Measurements from ENCODE around the gene CISTR.

The CISTR gene

GRCh38 chr12:53714004-53714403 is 37.8 kb downstream of the CISTR start:
- FAIRE-seq (no peak), DNase-seq (ENCODE audit: insufficient read length, low spot score) (no peak)
- TF ChIP-seq POLR2A (IDR thresholded peaks at IDR 0.05; ENCODE audit: low read depth, low read length) (no peak), PAX5 (IDR thresholded peaks at IDR 0.05; ENCODE audit: insufficient read depth, low read length, severe bottlenecking) (no peak), TAF1 (IDR thresholded peaks at IDR 0.05; ENCODE audit: low read depth, low read length) (no peak), POLR2AphosphoS5 (IDR thresholded peaks at IDR 0.05; ENCODE audit: low read depth, low read length) (no peak), SPI1 (IDR thresholded peaks at IDR 0.05; ENCODE audit: low read depth, low read length) (no peak), POU2F2 (IDR thresholded peaks at IDR 0.05; ENCODE audit: low read depth, low read length) (no peak)

DNA sequence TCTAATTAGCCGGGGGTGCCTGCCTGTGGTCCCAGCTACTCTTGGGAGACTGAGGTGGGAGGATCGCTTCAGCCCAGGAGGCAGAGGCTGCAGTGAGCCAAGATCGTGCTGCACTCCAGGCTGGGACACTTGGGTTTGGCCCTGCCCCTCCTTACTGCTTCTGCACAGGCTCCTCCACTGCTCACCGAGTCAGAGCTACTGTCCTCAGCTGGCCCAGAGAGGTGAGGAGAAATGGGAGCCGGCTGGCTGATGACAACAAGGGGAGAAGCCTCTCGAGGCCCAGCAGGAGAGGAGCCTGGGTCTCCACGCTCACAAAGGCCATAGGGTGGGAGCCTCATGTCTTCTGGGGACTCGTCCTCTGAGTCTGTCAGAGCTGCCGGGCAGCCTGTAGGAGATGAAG is 38.3 kb downstream of the CISTR start:
- DNase-seq (ENCODE audit: insufficient read length, low spot score) (no peak), FAIRE-seq (no peak)
- TF ChIP-seq POLR2AphosphoS5 (IDR thresholded peaks at IDR 0.05; ENCODE audit: low read depth, low read length) (no peak), SPI1 (IDR thresholded peaks at IDR 0.05; ENCODE audit: low read depth, low read length) (no peak), POU2F2 (IDR thresholded peaks at IDR 0.05; ENCODE audit: low read depth, low read length) (no peak), POLR2A (IDR thresholded peaks at IDR 0.05; ENCODE audit: low read depth, low read length) (no peak), PAX5 (IDR thresholded peaks at IDR 0.05; ENCODE audit: insufficient read depth, low read length, severe bottlenecking) (no peak), TAF1 (IDR thresholded peaks at IDR 0.05; ENCODE audit: low read depth, low read length) (no peak)

GRCh38 chr12:53712059-53712643 is 39.6 kb downstream of the CISTR start:
- DNase-seq (ENCODE audit: insufficient read length, low spot score): no peak
- no peak for TF ChIP-seq POLR2A (IDR thresholded peaks at IDR 0.05; ENCODE audit: low read depth, low read length)
- TF ChIP-seq POLR2AphosphoS5 (IDR thresholded peaks at IDR 0.05; ENCODE audit: low read depth, low read length): no peak
- TF ChIP-seq PAX5 (IDR thresholded peaks at IDR 0.05; ENCODE audit: insufficient read depth, low read length, severe bottlenecking): no peak
- TF ChIP-seq TAF1 (IDR thresholded peaks at IDR 0.05; ENCODE audit: low read depth, low read length): no peak
- no peak for TF ChIP-seq POU2F2 (IDR thresholded peaks at IDR 0.05; ENCODE audit: low read depth, low read length)
- no peak for TF ChIP-seq SPI1 (IDR thresholded peaks at IDR 0.05; ENCODE audit: low read depth, low read length)
- no peak for FAIRE-seq

DNA sequence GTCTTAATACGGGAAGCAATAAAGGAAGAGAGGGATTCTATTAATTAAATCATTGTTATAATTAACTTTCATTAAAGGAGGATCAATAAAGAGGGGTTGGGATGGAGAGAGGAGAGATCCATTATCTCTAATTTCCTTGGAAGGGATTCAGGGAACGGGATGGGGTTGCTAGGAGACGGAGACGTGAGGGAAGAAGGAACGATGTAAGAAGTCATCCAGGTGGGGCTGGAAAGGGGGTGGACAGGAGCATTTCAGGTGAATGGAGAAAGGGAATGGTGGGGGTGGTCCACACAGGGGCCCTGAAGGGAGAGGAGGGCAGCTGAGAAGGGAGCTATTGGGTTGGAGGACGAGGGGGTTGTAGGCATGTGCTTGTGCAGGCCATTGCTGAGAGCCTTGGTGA is 41.7 kb downstream of the CISTR start:
- DNase-seq (ENCODE audit: insufficient read length, low spot score) (no peak), FAIRE-seq (no peak)
- TF ChIP-seq TAF1 (IDR thresholded peaks at IDR 0.05; ENCODE audit: low read depth, low read length) (no peak), PAX5 (IDR thresholded peaks at IDR 0.05; ENCODE audit: insufficient read depth, low read length, severe bottlenecking) (no peak), POLR2AphosphoS5 (IDR thresholded peaks at IDR 0.05; ENCODE audit: low read depth, low read length) (no peak), POLR2A (IDR thresholded peaks at IDR 0.05; ENCODE audit: low read depth, low read length) (no peak), POU2F2 (IDR thresholded peaks at IDR 0.05; ENCODE audit: low read depth, low read length) (no peak), SPI1 (IDR thresholded peaks at IDR 0.05; ENCODE audit: low read depth, low read length) (no peak)

GRCh38 chr12:53709671-53710070 is 42.1 kb downstream of the CISTR start:
- no peak for DNase-seq (ENCODE audit: insufficient read length, low spot score)
- TF ChIP-seq POLR2A (IDR thresholded peaks at IDR 0.05; ENCODE audit: low read depth, low read length) (no peak), PAX5 (IDR thresholded peaks at IDR 0.05; ENCODE audit: insufficient read depth, low read length, severe bottlenecking) (no peak), SPI1 (IDR thresholded peaks at IDR 0.05; ENCODE audit: low read depth, low read length) (no peak), POLR2AphosphoS5 (IDR thresholded peaks at IDR 0.05; ENCODE audit: low read depth, low read length) (no peak), POU2F2 (IDR thresholded peaks at IDR 0.05; ENCODE audit: low read depth, low read length) (no peak), TAF1 (IDR thresholded peaks at IDR 0.05; ENCODE audit: low read depth, low read length) (no peak)
- FAIRE-seq: no peak

DNA sequence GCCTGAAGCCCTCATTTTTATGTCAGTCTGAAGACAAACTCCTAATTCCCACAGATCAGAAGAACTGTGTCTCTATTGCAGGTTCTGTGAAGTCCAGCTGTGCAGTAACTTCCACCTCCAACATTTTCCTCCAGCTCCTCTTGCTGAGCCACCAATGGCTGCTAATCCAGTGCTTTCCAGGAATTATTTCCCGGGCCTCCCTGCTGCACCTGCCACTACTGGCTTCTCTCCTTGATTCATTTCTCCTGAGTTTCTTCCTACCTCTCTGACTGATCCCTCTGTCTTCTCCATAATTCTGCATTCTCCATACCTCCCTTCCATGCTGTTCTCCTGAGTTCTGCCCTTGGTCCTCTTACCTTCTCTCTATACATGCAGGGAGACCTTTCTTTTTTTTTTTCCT is 45.7 kb downstream of the CISTR start:
- TF ChIP-seq POLR2A (IDR thresholded peaks at IDR 0.05; ENCODE audit: low read depth, low read length): no peak
- no peak for FAIRE-seq
- no peak for DNase-seq (ENCODE audit: insufficient read length, low spot score)

- FAIRE-seq (no peak), DNase-seq (ENCODE audit: insufficient read length, low spot score) (no peak)
- TF ChIP-seq PAX5 (IDR thresholded peaks at IDR 0.05; ENCODE audit: insufficient read depth, low read length, severe bottlenecking): no peak
- TF ChIP-seq SPI1 (IDR thresholded peaks at IDR 0.05; ENCODE audit: low read depth, low read length): no peak
- TF ChIP-seq POU2F2 (IDR thresholded peaks at IDR 0.05; ENCODE audit: low read depth, low read length): no peak
- no peak for TF ChIP-seq TAF1 (IDR thresholded peaks at IDR 0.05; ENCODE audit: low read depth, low read length)
- TF ChIP-seq POLR2A (IDR thresholded peaks at IDR 0.05; ENCODE audit: low read depth, low read length): no peak
- TF ChIP-seq POLR2AphosphoS5 (IDR thresholded peaks at IDR 0.05; ENCODE audit: low read depth, low read length): no peak
These were observed 48.0 kb downstream of the CISTR start for GRCh38 chr12:53703756-53704155.

DNA sequence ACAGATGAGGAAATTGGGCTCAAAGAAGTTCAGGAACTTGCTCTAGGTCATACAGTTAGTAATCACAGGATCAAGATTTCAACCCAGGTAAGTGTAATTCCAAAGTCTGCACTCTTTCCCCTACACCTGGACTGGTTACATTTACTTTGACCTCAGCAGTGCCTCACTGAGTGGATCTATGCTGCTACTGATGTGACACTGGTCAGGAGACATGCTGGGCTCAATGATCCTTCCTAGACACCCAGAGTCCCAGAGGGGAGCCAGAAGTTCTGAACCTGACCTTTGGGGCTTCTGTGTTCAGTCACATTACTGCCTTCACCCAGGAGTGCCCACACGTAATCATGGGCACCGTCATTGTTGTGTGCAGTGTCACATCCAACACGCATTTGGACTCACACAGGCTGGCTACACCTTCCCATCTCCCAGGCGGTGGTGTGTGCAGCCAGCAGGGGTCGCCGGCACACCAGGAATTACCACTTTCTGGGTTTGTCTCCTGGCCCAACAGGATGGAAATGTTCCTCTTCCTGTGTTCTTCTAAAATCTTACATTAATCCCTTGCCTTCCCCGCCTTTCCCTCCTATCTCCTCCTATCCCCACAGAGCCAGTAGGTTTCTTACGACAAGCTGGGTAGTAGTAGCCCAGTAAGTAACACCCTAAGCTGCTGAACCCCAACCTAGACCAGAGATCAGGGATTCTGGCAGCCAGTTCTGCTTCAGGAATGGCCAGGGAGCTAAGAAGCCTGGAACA is 50.1 kb downstream of the CISTR start:
- FAIRE-seq (peak; percentile 78), DNase-seq (ENCODE audit: insufficient read length, low spot score) (peak; percentile 46)
- TF ChIP-seq POU2F2 (IDR thresholded peaks at IDR 0.05; ENCODE audit: low read depth, low read length): no peak

GRCh38 chr12:53700567-53700966 is 51.2 kb downstream of the CISTR start:
- DNase-seq (ENCODE audit: insufficient read length, low spot score) (no peak), FAIRE-seq (no peak)
- TF ChIP-seq POU2F2 (IDR thresholded peaks at IDR 0.05; ENCODE audit: low read depth, low read length): no peak
- no peak for TF ChIP-seq POLR2AphosphoS5 (IDR thresholded peaks at IDR 0.05; ENCODE audit: low read depth, low read length)
- TF ChIP-seq PAX5 (IDR thresholded peaks at IDR 0.05; ENCODE audit: insufficient read depth, low read length, severe bottlenecking): no peak
- no peak for TF ChIP-seq SPI1 (IDR thresholded peaks at IDR 0.05; ENCODE audit: low read depth, low read length)
- no peak for TF ChIP-seq TAF1 (IDR thresholded peaks at IDR 0.05; ENCODE audit: low read depth, low read length)
- TF ChIP-seq POLR2A (IDR thresholded peaks at IDR 0.05; ENCODE audit: low read depth, low read length): no peak

GRCh38 chr12:53699678-53700025 is 52.1 kb downstream of the CISTR start:
- no peak for TF ChIP-seq PAX5 (IDR thresholded peaks at IDR 0.05; ENCODE audit: insufficient read depth, low read length, severe bottlenecking)
- no peak for TF ChIP-seq POLR2AphosphoS5 (IDR thresholded peaks at IDR 0.05; ENCODE audit: low read depth, low read length)
- TF ChIP-seq POU2F2 (IDR thresholded peaks at IDR 0.05; ENCODE audit: low read depth, low read length): no peak
- TF ChIP-seq TAF1 (IDR thresholded peaks at IDR 0.05; ENCODE audit: low read depth, low read length): no peak
- TF ChIP-seq SPI1 (IDR thresholded peaks at IDR 0.05; ENCODE audit: low read depth, low read length): no peak
- no peak for TF ChIP-seq POLR2A (IDR thresholded peaks at IDR 0.05; ENCODE audit: low read depth, low read length)
- no peak for FAIRE-seq
- DNase-seq (ENCODE audit: insufficient read length, low spot score): no peak

Measured in GM12891 (cell line).